GM21737 (cell line): ENCODE results near the gene ASPG.

Experiments used
- ATAC-seq: cut with Tn5 transposase; IDR thresholded peaks from one replicate; pipeline ENCODE4 v1.9.1; 2021; ENCODE audit warnings: mild to moderate bottlenecking, moderate library complexity; ENCODE audit not compliant: unreplicated experiment

ASPG gene

GRCh38 chr14:104115691-104116287 lies 30.3 kb downstream of the ASPG start:
- no peak for ATAC-seq

DNA sequence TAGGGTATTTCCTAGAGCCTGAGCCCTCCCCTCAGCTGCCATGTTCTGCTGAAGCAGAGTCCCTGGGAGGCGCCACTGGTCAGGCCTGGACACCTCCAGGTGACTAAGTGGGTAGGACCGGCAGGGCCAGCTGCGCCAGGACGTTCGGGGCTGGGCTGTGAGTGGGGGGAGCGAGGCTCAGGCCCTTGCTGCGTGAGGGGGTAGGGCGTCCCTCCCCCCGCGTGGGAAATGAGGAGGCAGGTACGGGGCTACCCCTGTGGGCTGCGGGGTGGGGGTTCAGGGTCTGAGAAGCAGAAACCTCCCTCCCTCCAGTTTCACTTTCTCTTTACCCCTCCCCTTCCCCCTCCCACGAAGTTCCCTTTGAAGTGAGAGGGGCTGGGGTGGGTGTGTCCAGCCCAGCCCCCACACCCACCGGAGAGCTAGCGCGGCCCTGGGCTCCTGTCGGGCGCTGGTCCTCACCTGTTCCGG lies 30.8 kb downstream of the ASPG start:
- ATAC-seq, result no peak

GRCh38 chr14:104116756-104117340 lies 31.3 kb downstream of the ASPG start:
- no peak for ATAC-seq

- no peak for ATAC-seq
Observed at GRCh38 chr14:104117341-104118005, 32.0 kb downstream of the ASPG start.

GRCh38 chr14:104118006-104118844 lies 32.7 kb downstream of the ASPG start:
- ATAC-seq, result no peak

DNA sequence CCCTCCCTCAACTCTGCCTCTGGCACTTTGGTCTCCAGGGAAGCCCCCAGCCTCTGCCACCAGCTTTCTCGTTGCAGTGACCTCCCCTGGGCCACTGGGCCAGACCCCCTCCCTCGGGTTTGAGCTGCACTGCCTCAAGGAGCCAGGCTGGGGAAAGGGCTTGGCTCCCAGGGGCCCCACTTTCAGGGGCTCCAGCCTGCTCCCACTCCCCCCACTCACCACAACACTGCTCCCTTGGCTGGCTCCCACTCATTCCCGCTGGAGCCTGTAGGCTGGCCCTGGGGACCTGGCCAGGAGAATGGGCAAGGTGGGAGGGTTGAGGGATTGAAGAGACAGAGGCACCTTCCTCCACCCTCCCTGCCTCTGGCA lies 33.6 kb downstream of the ASPG start:
- ATAC-seq, result no peak

DNA sequence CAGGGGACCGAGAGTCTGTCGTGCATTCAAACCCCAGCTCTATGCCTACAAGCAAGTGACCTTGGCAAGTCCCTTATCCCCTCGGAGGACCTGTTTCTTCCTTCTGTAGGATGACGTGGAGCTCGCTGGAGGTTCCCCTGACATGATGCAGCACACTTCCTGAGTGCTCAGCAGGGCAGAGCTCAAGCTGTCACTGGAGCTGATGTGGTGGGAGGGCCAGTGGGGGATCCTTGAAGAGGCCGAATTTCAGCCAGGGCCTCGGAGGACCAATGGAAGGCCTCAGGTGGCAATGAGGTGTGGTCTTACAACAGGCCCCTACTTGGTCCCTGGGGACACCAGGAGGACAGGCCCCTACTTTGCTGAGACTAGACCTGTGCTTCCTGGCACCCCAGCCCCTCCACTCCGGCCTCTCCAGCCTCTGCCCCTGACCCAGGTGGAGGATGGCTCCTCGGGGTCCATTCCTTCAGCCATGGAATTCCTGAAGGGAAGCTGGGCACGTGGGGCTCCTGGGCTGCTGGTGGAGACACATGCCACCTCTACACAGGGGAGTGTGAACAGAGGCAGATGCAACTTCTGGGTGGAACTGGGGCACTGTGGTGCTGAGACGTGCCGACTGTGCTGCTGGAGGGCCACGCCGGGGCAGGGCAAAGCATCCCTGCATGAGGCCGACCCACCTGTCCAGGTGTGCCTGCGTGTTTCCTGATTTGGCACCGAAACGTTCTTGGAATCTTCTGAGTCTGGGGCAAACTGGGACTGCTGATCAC lies 34.2 kb downstream of the ASPG start:
- no peak for ATAC-seq

DNA sequence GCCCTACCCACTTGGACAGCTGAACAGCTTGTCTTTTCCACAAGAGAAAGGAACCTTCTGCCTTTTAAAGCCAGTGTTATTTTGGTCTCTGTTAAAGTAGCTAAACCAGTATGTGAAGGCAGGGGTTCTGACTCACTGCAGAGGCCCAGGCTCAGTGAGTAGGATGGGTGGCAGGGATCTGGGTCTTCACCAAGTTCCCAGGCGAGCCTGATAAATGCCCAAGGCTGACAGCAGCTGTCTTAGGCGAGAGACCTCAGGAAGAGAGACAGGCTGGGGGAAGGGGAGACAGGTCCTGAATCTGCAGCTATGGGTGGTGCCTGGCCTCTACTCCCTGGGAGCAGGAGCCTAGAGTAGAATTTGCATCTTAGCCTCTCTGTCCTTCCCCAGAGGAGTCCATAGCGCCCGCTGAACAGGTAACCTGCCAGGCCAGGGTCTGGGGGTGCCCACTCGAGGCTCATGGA lies 34.8 kb downstream of the ASPG start:
- no peak for ATAC-seq

DNA sequence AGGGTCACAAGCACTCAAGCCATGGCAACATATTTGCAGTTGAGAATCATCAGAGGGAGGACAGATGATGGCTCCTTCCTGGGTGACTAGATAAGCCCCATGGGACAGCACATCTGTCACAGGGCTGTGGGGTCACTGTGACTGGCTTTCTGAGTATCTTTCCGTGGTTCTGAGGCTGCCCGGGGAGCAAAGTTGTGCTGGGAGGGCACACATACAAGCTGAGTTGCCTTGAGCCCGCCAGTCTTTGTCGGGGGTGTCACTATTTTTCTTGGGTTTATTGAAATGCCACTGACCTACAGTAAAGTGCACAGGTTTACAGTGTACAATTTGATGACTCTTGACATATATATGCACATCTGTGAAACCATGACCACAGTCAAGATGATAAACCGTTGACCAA lies 35.6 kb downstream of the ASPG start:
- ATAC-seq, result no peak

GRCh38 chr14:104123879-104124278 lies 38.4 kb downstream of the ASPG start:
- no peak for ATAC-seq

GRCh38 chr14:104125011-104125410 lies 39.5 kb downstream of the ASPG start:
- ATAC-seq, result no peak

- no peak for ATAC-seq
Observed at GRCh38 chr14:104126753-104127152, 41.3 kb downstream of the ASPG start.

DNA sequence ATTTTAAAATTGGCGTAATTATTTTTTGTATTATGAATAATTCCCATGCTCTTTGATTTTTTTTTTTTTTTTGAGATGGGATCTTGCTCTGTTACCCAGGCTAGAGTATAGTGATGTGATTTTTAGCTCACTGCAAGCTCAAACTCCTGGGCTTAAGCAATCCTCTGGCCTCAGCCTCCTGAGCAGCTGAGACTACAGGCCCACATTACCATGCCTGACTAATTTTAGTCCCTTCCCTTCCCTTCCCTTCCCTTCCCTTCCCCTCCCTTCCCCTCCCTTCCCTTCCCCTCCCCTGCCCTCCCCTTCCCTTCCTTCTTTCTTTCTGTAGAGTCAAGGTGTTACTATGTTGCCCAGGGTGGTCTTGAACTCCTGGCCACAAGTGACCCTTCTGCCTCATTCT lies 43.5 kb downstream of the ASPG start:
- no peak for ATAC-seq

GRCh38 chr14:104129556-104129955 lies 44.1 kb downstream of the ASPG start:
- no peak for ATAC-seq

GRCh38 chr14:104130974-104131651 lies 45.6 kb downstream of the ASPG start:
- ATAC-seq, result no peak

DNA sequence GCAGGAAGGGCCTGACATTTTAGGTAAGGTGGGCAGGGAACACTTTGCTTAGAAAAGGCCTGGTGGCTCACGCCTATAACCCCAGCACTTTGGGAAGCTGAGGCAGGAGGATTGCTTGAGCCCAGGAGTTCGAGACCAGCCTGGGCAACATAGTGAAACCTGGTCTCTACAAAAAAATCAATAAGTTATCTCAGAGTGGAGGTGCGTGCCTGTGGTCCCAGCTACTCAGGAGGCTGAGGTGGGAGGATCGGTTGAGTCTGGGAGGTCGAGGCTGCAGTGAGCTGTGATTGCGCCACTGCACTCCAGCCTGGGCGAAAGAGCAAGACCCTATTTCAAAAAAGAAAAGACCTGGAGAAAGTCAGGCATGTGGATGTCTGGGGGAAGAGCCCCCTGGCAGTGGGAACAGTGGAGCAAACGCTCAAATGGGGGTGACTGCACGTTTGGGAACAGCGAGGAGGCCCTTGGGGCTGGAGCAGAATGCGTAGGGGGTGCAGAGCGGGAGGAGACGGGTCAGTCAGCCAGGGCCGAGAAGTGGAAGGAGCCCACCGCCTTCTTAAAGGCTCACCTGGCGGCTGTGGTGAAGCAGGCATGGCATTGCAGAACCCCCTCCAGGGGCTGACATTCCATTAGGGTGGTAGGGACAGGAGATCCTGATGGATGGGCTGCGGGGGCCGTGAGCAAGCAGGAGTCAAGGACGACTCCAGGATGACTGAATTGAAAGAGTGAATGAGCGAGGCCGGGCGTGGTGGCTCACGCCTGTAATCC lies 46.6 kb downstream of the ASPG start:
- no peak for ATAC-seq

- ATAC-seq, result no peak
Observed at GRCh38 chr14:104132981-104133380, 47.5 kb downstream of the ASPG start.

DNA sequence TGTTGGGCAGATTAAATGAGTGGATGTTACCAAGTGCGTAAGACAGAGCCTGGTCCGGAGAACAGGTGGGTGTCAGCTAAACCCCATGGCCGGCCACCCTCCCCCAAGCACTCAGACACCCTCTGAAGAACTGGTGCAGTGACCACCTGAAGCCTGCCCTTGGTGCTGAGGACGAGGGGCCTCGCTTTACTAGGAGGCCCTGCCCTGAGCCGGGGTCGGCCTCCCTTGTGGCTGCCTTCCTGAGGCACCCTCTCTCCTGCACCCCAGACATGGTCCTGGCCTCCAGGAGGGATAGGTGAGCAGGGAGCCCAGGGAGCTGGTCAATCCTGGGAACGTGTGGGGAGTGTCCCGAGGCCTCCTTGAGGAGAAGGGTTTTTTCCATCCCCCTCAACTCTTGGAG lies 48.0 kb downstream of the ASPG start:
- ATAC-seq, result no peak
